IMR-90 (cell line): ENCODE results near the gene TGM2.

Experiments
- CEBPB ChIP-seq: IDR thresholded peaks from 2 replicates; pipeline ENCODE4 v1.6.1; 2012; ENCODE audit warnings: low read depth, low read length, improper control_type of control experiment
- CTCF ChIP-seq: conservative IDR thresholded peaks from 2 replicates; pipeline ENCODE4 v1.5.1; 2012; ENCODE audit warnings: mild to moderate bottlenecking, low read depth, low read length, improper control_type of control experiment
- MXI1 ChIP-seq: IDR thresholded peaks from 2 replicates; pipeline ENCODE4 v1.6.1; 2012; ENCODE audit warnings: low read depth, mild to moderate bottlenecking, low read length, moderate library complexity, borderline replicate concordance

- TF ChIP-seq CTCF (no peak), CEBPB (no peak), MXI1 (no peak)
Observed at GRCh38 chr20:38136421-38137245, 28.4 kb downstream of the TGM2 start.
